Loucy (cell line): ENCODE measurements around the gene RNF224.

ENCODE experiments used
- CTCF ChIP-seq: fragments of 200-600 bp; sonication (generic); conservative IDR thresholded peaks from 2 replicates; pipeline ENCODE4 v1.5.1; 2014; ENCODE audit warnings: mild to moderate bottlenecking, antibody characterized with exemption, low read length
- EZH2phosphoT487 ChIP-seq: fragments of 200-600 bp; IDR thresholded peaks from 2 replicates; pipeline ENCODE4 v1.6.1; 2018; ENCODE audit warnings: antibody characterized with exemption, mild to moderate bottlenecking, moderate library complexity, borderline replicate concordance

GRCh38 chr9:137264067-137264466, 36.8 kb downstream of the RNF224 start:
- no peak for TF ChIP-seq CTCF
- TF ChIP-seq EZH2phosphoT487, result no peak
